ENCODE data around the gene FOXP3.

The FOXP3 gene

GRCh38 chrX:49276671-49277534, 12.4 kb upstream of the FOXP3 start:
- H3K4me1 ChIP-seq: peaks cover 8% of the 10 kb centered on the region
- H3K4me2 ChIP-seq: no peak overlapping the region
- no peak for TF ChIP-seq Cebpa-rat (IDR thresholded peaks at IDR 0.05)
- no peaks in the 10 kb centered on the region for H3K9me3 ChIP-seq
- H4K20me1 ChIP-seq: peaks cover 55% of the 10 kb centered on the region
- H3K27me3 ChIP-seq: peaks cover 93% of the 10 kb centered on the region
- no peak overlapping the region for H3K9ac ChIP-seq
- no peak overlapping the region for H3K4me3 ChIP-seq
- no peaks in the 10 kb centered on the region for H3K36me3 ChIP-seq
- no peak overlapping the region for H3K27ac ChIP-seq

DNA sequence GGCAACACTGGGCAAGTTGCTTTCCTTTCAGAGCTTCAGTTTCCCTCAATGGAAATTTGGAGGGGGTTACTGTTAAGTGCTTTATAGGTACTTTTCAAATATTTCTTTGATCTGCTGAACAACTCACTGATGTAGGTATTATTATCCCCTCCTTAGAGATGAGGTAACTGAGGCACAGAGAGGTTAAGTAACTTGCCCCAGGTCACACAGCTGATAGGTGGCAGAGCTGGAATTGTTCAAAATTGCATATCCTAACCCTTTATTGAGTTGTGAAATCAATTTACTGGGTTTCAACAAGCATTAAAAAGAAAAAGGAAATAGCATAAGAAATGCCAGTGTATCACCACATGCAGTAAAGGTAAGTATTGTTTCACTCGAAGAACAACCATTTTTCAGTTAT, 11.7 kb upstream of the FOXP3 start:
- Histone ChIP-seq H3K4me2 (no peak overlapping the region), H3K27ac (no peak overlapping the region), H3K27me3 (peaks cover 87% of the 10 kb centered on the region), H3K4me3 (no peak overlapping the region), H4K20me1 (peaks cover 56% of the 10 kb centered on the region), H3K36me3 (no peaks in the 10 kb centered on the region), H3K9ac (no peak overlapping the region), H3K9me3 (no peaks in the 10 kb centered on the region), H3K4me1 (peaks cover 15% of the 10 kb centered on the region)
- no peak for TF ChIP-seq Cebpa-rat (IDR thresholded peaks at IDR 0.05)

- Histone ChIP-seq H4K20me1 (peaks cover 49% of the 10 kb centered on the region), H3K4me3 (no peak overlapping the region), H3K9ac (no peak overlapping the region), H3K4me2 (no peak overlapping the region), H3K27me3 (peaks cover 62% of the 10 kb centered on the region), H3K9me3 (peaks cover 16% of the 10 kb centered on the region; the same call in 1 of the 2 replicates), H3K27ac (no peak overlapping the region), H3K36me3 (no peaks in the 10 kb centered on the region), H3K4me1 (peaks cover 29% of the 10 kb centered on the region)
- TF ChIP-seq Cebpa-rat (IDR thresholded peaks at IDR 0.05): no peak
Measured at GRCh38 chrX:49273181-49273727, 8.7 kb upstream of the FOXP3 start.

DNA sequence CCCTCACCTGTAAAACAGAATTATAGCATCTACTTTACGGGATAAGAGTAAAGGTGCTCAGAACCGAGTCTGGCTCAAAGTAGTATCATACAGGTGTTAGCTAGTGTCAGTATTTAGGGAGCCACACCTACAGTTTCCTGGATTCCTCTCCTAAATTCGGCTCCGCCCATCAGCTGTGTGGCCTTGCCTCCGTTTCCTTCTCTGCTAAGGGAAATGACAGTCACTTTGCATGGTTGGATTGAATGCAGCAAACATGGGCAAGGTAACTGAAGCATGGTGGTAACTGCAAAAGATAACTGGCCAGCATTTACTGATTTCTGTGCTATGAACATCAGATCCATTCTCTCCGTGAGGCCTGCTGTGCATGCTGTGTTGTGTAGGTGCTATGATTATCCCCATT, 7.9 kb upstream of the FOXP3 start:
- peaks cover 31% of the 10 kb centered on the region for H3K4me1 ChIP-seq
- H3K9ac ChIP-seq: no peak overlapping the region
- H3K4me3 ChIP-seq: no peak overlapping the region
- H3K27ac ChIP-seq: no peak overlapping the region
- peaks cover 43% of the 10 kb centered on the region for H4K20me1 ChIP-seq
- TF ChIP-seq Cebpa-rat (IDR thresholded peaks at IDR 0.05): no peak
- peaks cover 61% of the 10 kb centered on the region for H3K27me3 ChIP-seq
- peak overlapping the region; percentile 80 for H3K4me2 ChIP-seq
- peaks cover 16% of the 10 kb centered on the region; the same call in 1 of the 2 replicates for H3K9me3 ChIP-seq
- no peaks in the 10 kb centered on the region for H3K36me3 ChIP-seq

GRCh38 chrX:49271341-49271740, 6.8 kb upstream of the FOXP3 start:
- peaks cover 61% of the 10 kb centered on the region for H3K27me3 ChIP-seq
- H3K9me3 ChIP-seq: peaks cover 16% of the 10 kb centered on the region; the same call in 1 of the 2 replicates
- TF ChIP-seq Cebpa-rat (IDR thresholded peaks at IDR 0.05): no peak
- H3K36me3 ChIP-seq: no peaks in the 10 kb centered on the region
- no peak overlapping the region for H3K4me3 ChIP-seq
- no peak overlapping the region for H3K9ac ChIP-seq
- H3K27ac ChIP-seq: no peak overlapping the region
- H4K20me1 ChIP-seq: peaks cover 43% of the 10 kb centered on the region
- H3K4me1 ChIP-seq: peaks cover 31% of the 10 kb centered on the region
- peak overlapping the region; percentile 80 for H3K4me2 ChIP-seq

- peaks cover 60% of the 10 kb centered on the region for H3K27me3 ChIP-seq
- TF ChIP-seq Cebpa-rat (IDR thresholded peaks at IDR 0.05): no peak
- H3K27ac ChIP-seq: peak overlapping the region; percentile 93
- peaks cover 31% of the 10 kb centered on the region for H3K4me1 ChIP-seq
- peaks cover 34% of the 10 kb centered on the region for H4K20me1 ChIP-seq
- peak overlapping the region; percentile 80 for H3K4me2 ChIP-seq
- H3K9ac ChIP-seq: peak overlapping the region; percentile 86
- no peaks in the 10 kb centered on the region for H3K36me3 ChIP-seq
- peaks cover 16% of the 10 kb centered on the region; the same call in 1 of the 2 replicates for H3K9me3 ChIP-seq
- H3K4me3 ChIP-seq: peak overlapping the region; percentile 76
Measured at GRCh38 chrX:49270249-49270921, 5.9 kb upstream of the FOXP3 start.

DNA sequence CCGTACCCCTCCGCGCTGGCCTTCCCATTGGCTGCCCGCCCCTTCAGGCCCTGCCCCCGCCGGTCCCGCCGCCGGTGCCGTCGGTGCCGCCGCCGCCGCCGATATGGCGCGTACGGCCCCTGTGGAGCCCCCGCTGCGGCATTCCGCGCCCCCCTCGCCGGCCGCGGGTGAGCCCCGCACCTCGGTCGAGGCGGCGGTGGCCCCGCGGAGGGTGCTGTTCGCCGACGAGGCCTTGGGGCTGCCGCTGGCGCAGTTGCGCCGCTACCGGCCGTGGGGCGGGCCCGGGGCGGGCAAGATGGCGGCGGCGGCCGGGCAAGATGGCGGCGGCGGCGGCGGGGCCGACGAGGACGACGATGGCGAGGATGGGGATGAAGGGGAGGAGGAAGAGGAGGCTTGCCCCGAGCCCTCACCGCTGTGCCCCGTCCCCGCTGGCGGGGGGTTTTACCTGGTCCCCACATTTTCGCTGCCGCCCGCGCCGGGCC, 5.3 kb upstream of the FOXP3 start, which contains the start of gene PPP1R3F:
TSS of gene PPP1R3F (plus strand) at position 27 of the 482 bp plus-strand sequence. CDS start at position 104, 77 bp downstream.
- Histone ChIP-seq H4K20me1 (peaks cover 28% of the 10 kb centered on the region), H3K4me2 (peak within 1 kb of the TSS; percentile 80), H3K9ac (peak within 1 kb of the TSS; percentile 86), H3K9me3 (peaks cover 16% of the 10 kb centered on the region; the same call in 1 of the 2 replicates), H3K4me3 (peak within 1 kb of the TSS; percentile 76), H3K27ac (peak within 1 kb of the TSS; percentile 93), H3K27me3 (peaks cover 60% of the 10 kb centered on the region), H3K36me3 (no peaks in the 10 kb centered on the region), H3K4me1 (peaks cover 31% of the 10 kb centered on the region)
- TF ChIP-seq Cebpa-rat (IDR thresholded peaks at IDR 0.05): no peak

DNA sequence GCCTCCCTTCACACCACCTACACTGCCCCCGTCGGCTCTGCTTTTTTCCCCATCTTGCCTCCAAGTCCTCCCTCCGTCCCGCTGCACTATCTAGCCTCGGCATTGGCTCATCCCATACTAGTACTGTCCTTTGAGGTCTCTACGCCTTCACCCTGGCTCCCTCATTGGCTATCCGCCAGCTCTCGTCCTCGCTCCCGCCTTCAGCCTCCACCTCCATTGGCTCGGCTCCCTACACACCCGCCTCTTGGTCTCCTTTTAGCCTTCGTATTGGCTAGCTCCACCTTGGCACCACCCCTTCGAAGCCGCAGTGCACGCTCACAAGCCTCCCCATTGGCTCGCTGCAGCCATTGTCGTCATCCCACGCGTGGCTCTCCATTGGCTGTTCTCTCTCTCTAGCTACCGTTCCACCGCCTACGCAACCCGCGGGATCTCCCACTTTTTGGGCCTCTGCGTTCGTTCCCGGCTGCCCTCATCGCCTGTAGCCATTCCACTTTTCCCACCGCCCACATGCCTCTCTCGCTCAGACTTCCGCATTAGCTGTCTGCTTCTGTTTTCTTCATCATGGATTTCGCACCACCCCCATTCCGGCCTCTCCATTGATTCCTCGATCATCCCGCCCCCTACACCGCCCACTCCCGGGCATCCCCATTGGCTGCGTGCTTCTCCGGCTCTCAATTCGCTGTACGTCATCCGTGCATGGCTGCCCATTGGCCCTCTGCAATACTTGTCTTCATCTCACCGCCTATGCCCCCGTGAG, 4.7 kb upstream of the FOXP3 start:
- TF ChIP-seq Cebpa-rat (IDR thresholded peaks at IDR 0.05): no peak
- H3K27me3 ChIP-seq: peaks cover 54% of the 10 kb centered on the region
- H3K36me3 ChIP-seq: no peaks in the 10 kb centered on the region
- H3K9ac ChIP-seq: peak overlapping the region; percentile 86
- H3K9me3 ChIP-seq: peaks cover 16% of the 10 kb centered on the region; the same call in 1 of the 2 replicates
- H3K27ac ChIP-seq: peak overlapping the region; percentile 93
- peaks cover 31% of the 10 kb centered on the region for H3K4me1 ChIP-seq
- H3K4me3 ChIP-seq: peak overlapping the region; percentile 76
- peak overlapping the region; percentile 76 for H3K4me2 ChIP-seq
- H4K20me1 ChIP-seq: peaks cover 22% of the 10 kb centered on the region

DNA sequence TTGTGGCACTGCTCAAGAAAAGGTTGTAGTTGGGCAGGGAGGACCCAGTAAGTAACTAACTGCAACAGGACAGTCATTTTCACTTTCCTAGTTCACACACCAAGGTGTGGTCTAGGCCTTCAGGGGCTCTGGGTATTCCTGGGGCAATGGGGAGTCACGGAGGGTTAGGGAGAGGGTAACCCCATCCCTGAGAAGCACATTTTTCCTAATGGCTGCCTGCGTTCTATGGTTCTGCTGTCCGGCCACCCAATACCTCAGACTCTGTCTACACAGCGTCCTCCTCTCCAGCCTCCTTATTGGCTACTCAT, 4.1 kb upstream of the FOXP3 start:
- no peaks in the 10 kb centered on the region for H3K36me3 ChIP-seq

More for the DNA sequence above, 4.1 kb upstream of the FOXP3 start:
- H3K9me3 ChIP-seq: peaks cover 16% of the 10 kb centered on the region; the same call in 1 of the 2 replicates
- H3K4me1 ChIP-seq: peaks cover 31% of the 10 kb centered on the region
- peaks cover 17% of the 10 kb centered on the region for H4K20me1 ChIP-seq
- H3K9ac ChIP-seq: peak overlapping the region; percentile 72
- H3K4me3 ChIP-seq: peak overlapping the region; percentile 76
- peaks cover 54% of the 10 kb centered on the region for H3K27me3 ChIP-seq
- peak overlapping the region; percentile 76 for H3K4me2 ChIP-seq
- no peak for TF ChIP-seq Cebpa-rat (IDR thresholded peaks at IDR 0.05)
- H3K27ac ChIP-seq: peak overlapping the region; percentile 65
